ENCODE measurements around the gene DNAH8. TPM values are rescaled to one million over a fixed set of nuclear protein-coding genes. Genes with fewer than 3 reads are reported as not detected.

The DNAH8 gene
- total RNA-seq, 1 donor from 2014 or later: 1.1 TPM

- no peak overlapping the region for H3K4me3 Mint-ChIP-seq
- Histone ChIP-seq H3K79me2 (ENCODE audit: low read depth) (no peaks in the 10 kb centered on the region), H3K4me3 (no peak overlapping the region), H3K9ac (no peak overlapping the region), H4K20me1 (ENCODE audit: low read depth) (peaks cover 5% of the 10 kb centered on the region), H3K9me3 (ENCODE audit: low read depth) (no peaks in the 10 kb centered on the region), H3K27ac (no peak overlapping the region), H3K4me1 (peaks cover 13% of the 10 kb centered on the region), H3K4me2 (no peak overlapping the region), H3K36me3 (no peaks in the 10 kb centered on the region), H2AFZ (replicated peaks) (no peak overlapping the region), H3K27me3 (no peaks in the 10 kb centered on the region), H3F3A (ENCODE audit: low read depth) (no peaks in the 10 kb centered on the region)
- peaks cover 6% of the 10 kb centered on the region for H3K9me3 Mint-ChIP-seq
- TF ChIP-seq EZH2phosphoT487 (IDR thresholded peaks at IDR 0.05) (no peak), EZH2 (IDR thresholded peaks at IDR 0.05) (no peak)
- TF ChIP-seq, protein P1, sequence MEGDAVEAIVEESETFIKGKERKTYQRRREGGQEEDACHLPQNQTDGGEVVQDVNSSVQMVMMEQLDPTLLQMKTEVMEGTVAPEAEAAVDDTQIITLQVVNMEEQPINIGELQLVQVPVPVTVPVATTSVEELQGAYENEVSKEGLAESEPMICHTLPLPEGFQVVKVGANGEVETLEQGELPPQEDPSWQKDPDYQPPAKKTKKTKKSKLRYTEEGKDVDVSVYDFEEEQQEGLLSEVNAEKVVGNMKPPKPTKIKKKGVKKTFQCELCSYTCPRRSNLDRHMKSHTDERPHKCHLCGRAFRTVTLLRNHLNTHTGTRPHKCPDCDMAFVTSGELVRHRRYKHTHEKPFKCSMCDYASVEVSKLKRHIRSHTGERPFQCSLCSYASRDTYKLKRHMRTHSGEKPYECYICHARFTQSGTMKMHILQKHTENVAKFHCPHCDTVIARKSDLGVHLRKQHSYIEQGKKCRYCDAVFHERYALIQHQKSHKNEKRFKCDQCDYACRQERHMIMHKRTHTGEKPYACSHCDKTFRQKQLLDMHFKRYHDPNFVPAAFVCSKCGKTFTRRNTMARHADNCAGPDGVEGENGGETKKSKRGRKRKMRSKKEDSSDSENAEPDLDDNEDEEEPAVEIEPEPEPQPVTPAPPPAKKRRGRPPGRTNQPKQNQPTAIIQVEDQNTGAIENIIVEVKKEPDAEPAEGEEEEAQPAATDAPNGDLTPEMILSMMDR (IDR thresholded peaks at IDR 0.05): no peak
- no peak for DNase-seq (ENCODE audit: low spot score)
- H3K27ac Mint-ChIP-seq: no peak overlapping the region
- H3K36me3 Mint-ChIP-seq: no peaks in the 10 kb centered on the region
- peaks cover 20% of the 10 kb centered on the region for H3K4me1 Mint-ChIP-seq
- peaks cover 30% of the 10 kb centered on the region for H3K27me3 Mint-ChIP-seq (ENCODE audit: insufficient read depth, low read depth)
These were observed 133.6 kb downstream of the DNAH8 start for GRCh38 chr6:38848760-38849159.

DNA sequence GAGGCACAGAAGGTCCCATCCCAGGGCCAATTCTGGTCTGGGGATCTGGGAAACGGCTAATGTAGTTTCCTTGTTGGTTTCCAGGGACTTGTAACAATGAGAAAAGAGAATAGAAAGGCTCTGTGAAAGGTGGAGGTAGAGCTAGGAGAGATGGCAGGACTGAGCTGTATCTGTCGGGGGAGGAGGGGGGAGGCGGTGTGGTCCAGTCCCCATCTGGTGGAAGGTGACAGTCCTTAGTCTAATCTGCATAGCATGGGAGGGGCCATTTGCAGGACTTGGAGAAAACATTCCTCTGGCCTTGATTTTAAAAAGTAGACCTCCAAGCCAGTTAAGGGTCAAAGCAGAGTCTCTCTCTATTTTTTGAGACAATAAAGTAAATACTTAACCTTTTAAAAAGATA, 137.1 kb downstream of the DNAH8 start:
- TF ChIP-seq EZH2 (IDR thresholded peaks at IDR 0.05) (no peak), EZH2phosphoT487 (IDR thresholded peaks at IDR 0.05) (no peak)
- TF ChIP-seq, protein P1 (IDR thresholded peaks at IDR 0.05): no peak
- peaks cover 19% of the 10 kb centered on the region for H3K27me3 Mint-ChIP-seq (ENCODE audit: insufficient read depth, low read depth)
- Histone ChIP-seq H3K4me3 (no peak overlapping the region), H3K9me3 (ENCODE audit: low read depth) (no peaks in the 10 kb centered on the region), H4K20me1 (ENCODE audit: low read depth) (no peaks in the 10 kb centered on the region), H3F3A (ENCODE audit: low read depth) (no peaks in the 10 kb centered on the region), H3K4me2 (no peak overlapping the region), H3K27me3 (no peaks in the 10 kb centered on the region), H3K4me1 (no peaks in the 10 kb centered on the region), H2AFZ (replicated peaks) (no peak overlapping the region), H3K9ac (no peak overlapping the region), H3K79me2 (ENCODE audit: low read depth) (no peaks in the 10 kb centered on the region), H3K36me3 (no peaks in the 10 kb centered on the region), H3K27ac (no peak overlapping the region)
- DNase-seq (ENCODE audit: low spot score): no peak
- peaks cover 1% of the 10 kb centered on the region for H3K4me1 Mint-ChIP-seq
- H3K4me3 Mint-ChIP-seq: no peak overlapping the region
- H3K36me3 Mint-ChIP-seq: no peaks in the 10 kb centered on the region
- H3K9me3 Mint-ChIP-seq: peaks cover 5% of the 10 kb centered on the region
- H3K27ac Mint-ChIP-seq: no peak overlapping the region

DNA sequence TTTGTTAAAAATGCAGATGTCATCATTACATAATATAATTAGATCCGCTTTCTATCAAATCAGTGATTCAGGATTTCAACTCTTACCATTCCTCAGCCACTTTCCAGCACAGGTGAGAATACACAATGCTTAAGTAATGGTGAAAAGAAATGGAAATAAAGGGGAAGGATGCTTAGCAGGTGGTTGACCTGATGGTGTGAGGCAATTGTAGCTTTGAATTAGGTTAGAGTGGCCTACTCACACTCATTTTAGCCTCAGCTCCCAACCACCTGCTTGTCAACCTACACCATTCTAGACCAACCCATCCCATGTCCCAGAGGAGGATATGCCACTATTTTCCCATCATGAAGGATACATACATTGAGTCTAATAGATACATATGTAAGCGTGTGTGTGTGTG, 138.1 kb downstream of the DNAH8 start:
- Histone ChIP-seq H3K9me3 (ENCODE audit: low read depth) (no peaks in the 10 kb centered on the region), H3K36me3 (no peaks in the 10 kb centered on the region), H3K27me3 (no peaks in the 10 kb centered on the region), H2AFZ (replicated peaks) (no peak overlapping the region), H3K4me3 (no peak overlapping the region), H3K4me1 (no peaks in the 10 kb centered on the region), H3K27ac (no peak overlapping the region), H3F3A (ENCODE audit: low read depth) (no peaks in the 10 kb centered on the region), H4K20me1 (ENCODE audit: low read depth) (no peaks in the 10 kb centered on the region), H3K9ac (no peak overlapping the region), H3K4me2 (no peak overlapping the region), H3K79me2 (ENCODE audit: low read depth) (no peaks in the 10 kb centered on the region)
- Mint-ChIP-seq H3K36me3 (no peaks in the 10 kb centered on the region), H3K9me3 (no peaks in the 10 kb centered on the region), H3K4me3 (no peak overlapping the region), H3K27ac (no peak overlapping the region), H3K27me3 (ENCODE audit: insufficient read depth, low read depth) (peaks cover 10% of the 10 kb centered on the region), H3K4me1 (no peaks in the 10 kb centered on the region)
- TF ChIP-seq EZH2 (IDR thresholded peaks at IDR 0.05): no peak
- TF ChIP-seq, protein P1 (IDR thresholded peaks at IDR 0.05): no peak
- no peak for TF ChIP-seq EZH2phosphoT487 (IDR thresholded peaks at IDR 0.05)
- no peak for DNase-seq (ENCODE audit: low spot score)

All from neural progenitor cell (in vitro differentiated cells).